SH-SY5Y (cell line): ENCODE measurements around the gene ETV1.

Source experiments
- GATA2 ChIP-seq: IDR thresholded peaks from 2 replicates; pipeline ENCODE4 v1.6.1; 2011; ENCODE audit warnings: mild to moderate bottlenecking, low read depth, low read length
- GATA3 ChIP-seq: IDR thresholded peaks from 2 replicates; pipeline ENCODE4 v1.6.1; 2011; ENCODE audit warnings: low read depth, mild to moderate bottlenecking, low read length, moderate library complexity

GRCh38 chr7:13904689-13905088 is 84.8 kb downstream of the ETV1 start:
- no peak for TF ChIP-seq GATA2
- no peak for TF ChIP-seq GATA3
